Central memory CD8-positive, alpha-beta T cell (primary cell): ENCODE measurements around the gene BACE2.
"Not testable (repeated sequence)": the region's sequence is repeated elsewhere in the genome, so short reads cannot be mapped to it uniquely, and the experiment has no call there.

Source experiments
- ATAC-seq: fragments of 150-1000 bp; cut with Tn5 transposase; replicated peaks from 2 replicates; pipeline ENCODE4 v1.10.0; 2022; ENCODE audit warnings: mild to moderate bottlenecking, moderate FRiP score, moderate number of reproducible peaks; ENCODE audit not compliant: poor library complexity, severe bottlenecking; ENCODE audit errors: extremely low read depth
- DNase-seq, 2 donors: peaks; one replicate each; pipeline ENCODE4 v3.0.0; 2021; ENCODE audit warnings: low spot score in 2 of 2
- H3K27ac Mint-ChIP-seq: one replicate; pipeline ENCODE4 v1.8.0; 2022; ENCODE audit warnings: low read depth, mild to moderate bottlenecking, moderate library complexity, mixed read lengths
- H3K27me3 Mint-ChIP-seq: one replicate; pipeline ENCODE4 v1.8.0; 2022; ENCODE audit warnings: mixed read lengths
- H3K36me3 Mint-ChIP-seq: one replicate; pipeline ENCODE4 v1.8.0; 2022; ENCODE audit warnings: mild to moderate bottlenecking, moderate library complexity, mixed read lengths; ENCODE audit not compliant: insufficient read depth
- H3K4me1 Mint-ChIP-seq: one replicate; pipeline ENCODE4 v1.8.0; 2022; ENCODE audit warnings: mixed read lengths
- H3K4me3 Mint-ChIP-seq: one replicate; pipeline ENCODE4 v1.8.0; 2022; ENCODE audit warnings: mild to moderate bottlenecking, moderate library complexity, mixed read lengths
- H3K9me3 Mint-ChIP-seq: one replicate; pipeline ENCODE4 v1.8.0; 2022; ENCODE audit warnings: mixed read lengths

Gene BACE2

GRCh38 chr21:41170859-41171609 is 3.1 kb downstream of the BACE2 start:
- no peaks in the 10 kb centered on the region for H3K9me3 Mint-ChIP-seq
- peaks cover 56% of the 10 kb centered on the region for H3K27me3 Mint-ChIP-seq
- no peak for ATAC-seq
- no peak overlapping the region for H3K4me3 Mint-ChIP-seq
- no peak overlapping the region for H3K27ac Mint-ChIP-seq
- H3K36me3 Mint-ChIP-seq: no peaks in the 10 kb centered on the region
- H3K4me1 Mint-ChIP-seq: peaks cover 9% of the 10 kb centered on the region
- no peak for DNase-seq

DNA sequence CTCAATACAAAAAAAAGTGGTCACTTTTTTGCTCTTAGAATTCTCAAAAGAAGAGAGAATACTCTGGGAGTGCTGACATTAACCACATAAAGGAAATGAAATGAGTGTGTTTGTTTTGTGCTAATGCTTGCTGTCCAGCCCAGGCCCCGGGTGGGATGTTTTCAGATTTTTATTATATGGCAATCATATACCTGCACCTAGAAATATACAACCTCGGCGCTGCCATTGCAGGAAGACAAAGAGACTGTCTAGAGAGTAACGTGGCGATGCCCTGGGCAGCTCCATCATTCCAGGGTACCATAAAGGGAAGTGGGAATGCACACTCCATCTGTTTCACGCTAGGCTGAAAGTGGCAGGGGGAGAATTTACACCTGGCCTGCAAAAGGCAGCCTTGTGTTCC is 7.1 kb downstream of the BACE2 start:
- Mint-ChIP-seq H3K4me1 (no peaks in the 10 kb centered on the region), H3K4me3 (no peak overlapping the region), H3K27me3 (peaks cover 53% of the 10 kb centered on the region), H3K27ac (no peak overlapping the region), H3K36me3 (no peaks in the 10 kb centered on the region), H3K9me3 (no peaks in the 10 kb centered on the region)
- no peak for DNase-seq
- ATAC-seq: no peak

DNA sequence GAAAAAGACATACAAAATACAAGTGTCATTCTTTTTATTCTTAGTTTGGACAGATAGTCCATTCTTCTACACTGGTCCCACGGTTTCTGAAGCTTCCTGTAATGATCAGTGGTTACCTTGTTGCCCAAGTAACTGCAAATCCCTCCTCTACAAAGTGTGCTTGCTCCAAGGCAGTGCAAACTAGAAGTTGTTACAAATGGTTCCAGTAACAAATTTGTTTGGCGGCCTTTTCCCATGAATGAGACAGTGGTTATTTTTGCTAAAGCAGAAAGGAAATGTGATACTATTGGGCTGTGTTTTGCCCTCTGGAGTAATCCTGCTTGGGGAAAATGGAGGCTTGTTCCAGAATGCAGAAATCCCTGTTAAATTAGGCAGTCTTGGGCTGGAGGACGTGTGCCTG is 8.9 kb downstream of the BACE2 start:
- ATAC-seq: no peak
- H3K27me3 Mint-ChIP-seq: peaks cover 64% of the 10 kb centered on the region

GRCh38 chr21:41180752-41181151 is 12.8 kb downstream of the BACE2 start:
- Mint-ChIP-seq H3K27ac (no peak overlapping the region), H3K27me3 (peaks cover 63% of the 10 kb centered on the region), H3K9me3 (no peaks in the 10 kb centered on the region), H3K4me1 (no peaks in the 10 kb centered on the region), H3K4me3 (no peak overlapping the region), H3K36me3 (no peaks in the 10 kb centered on the region)
- no peak for ATAC-seq
- DNase-seq: no peak

More for the DNA sequence above, 8.9 kb downstream of the BACE2 start:
- Mint-ChIP-seq H3K9me3 (no peaks in the 10 kb centered on the region), H3K27ac (no peak overlapping the region), H3K36me3 (no peaks in the 10 kb centered on the region), H3K4me1 (no peaks in the 10 kb centered on the region), H3K4me3 (no peak overlapping the region)
- no peak for DNase-seq

- Mint-ChIP-seq H3K4me1 (no peaks in the 10 kb centered on the region), H3K27me3 (peaks cover 52% of the 10 kb centered on the region), H3K27ac (no peak overlapping the region), H3K36me3 (no peaks in the 10 kb centered on the region), H3K9me3 (no peaks in the 10 kb centered on the region), H3K4me3 (no peak overlapping the region)
- DNase-seq (no peak), ATAC-seq (no peak)
Observed at GRCh38 chr21:41182547-41182946, 14.6 kb downstream of the BACE2 start.

DNA sequence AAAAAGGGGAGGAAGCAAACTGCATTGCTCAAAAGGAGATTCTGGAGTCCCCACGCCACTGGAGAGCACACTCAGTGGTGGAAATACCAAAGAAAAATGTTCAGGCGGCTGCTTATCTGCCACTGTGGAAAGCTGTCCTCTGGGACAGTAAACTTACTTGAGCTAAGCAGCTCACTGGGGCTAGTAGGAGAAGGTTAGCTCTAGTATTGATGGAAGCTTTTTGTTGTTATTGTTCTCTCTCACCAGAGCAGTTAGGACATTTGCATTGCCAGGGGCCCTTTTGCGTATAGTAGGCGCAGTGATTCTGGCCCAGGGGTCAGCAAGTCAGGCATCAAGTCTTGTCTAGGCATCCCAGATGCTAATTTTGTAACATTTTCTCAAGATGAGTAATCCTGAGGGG is 15.6 kb downstream of the BACE2 start:
- Mint-ChIP-seq H3K4me3 (no peak overlapping the region), H3K27me3 (peaks cover 49% of the 10 kb centered on the region), H3K27ac (no peak overlapping the region), H3K9me3 (no peaks in the 10 kb centered on the region), H3K36me3 (no peaks in the 10 kb centered on the region), H3K4me1 (no peaks in the 10 kb centered on the region)
- no peak for ATAC-seq
- DNase-seq: no peak

DNA sequence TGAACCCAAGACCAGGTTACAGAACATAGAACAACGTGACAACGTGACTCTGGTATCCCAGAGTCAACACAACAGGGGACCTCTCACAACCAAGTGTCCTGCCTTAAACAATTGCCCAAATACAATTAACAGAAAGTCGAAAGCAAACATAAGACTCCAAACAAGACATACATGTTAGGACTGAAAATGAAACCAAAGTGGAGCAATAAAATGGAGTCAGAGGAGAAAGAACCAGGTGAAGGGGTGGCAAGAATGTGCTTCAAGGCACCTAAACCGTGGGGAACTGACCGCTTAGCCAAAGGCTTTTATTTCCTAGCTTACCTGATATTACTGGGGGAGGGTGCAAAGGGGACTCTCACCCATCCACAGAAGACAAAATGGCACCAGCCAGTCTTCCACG is 17.8 kb downstream of the BACE2 start:
- no peak for DNase-seq
- no peak for ATAC-seq

GRCh38 chr21:41186755-41187536 is 19.0 kb downstream of the BACE2 start:
- no peak for DNase-seq
- Mint-ChIP-seq H3K36me3 (no peaks in the 10 kb centered on the region), H3K4me1 (no peaks in the 10 kb centered on the region), H3K9me3 (peaks cover 7% of the 10 kb centered on the region), H3K27ac (no peak overlapping the region), H3K4me3 (no peak overlapping the region), H3K27me3 (peaks cover 28% of the 10 kb centered on the region)
- ATAC-seq: no peak

More for the DNA sequence above, 17.8 kb downstream of the BACE2 start:
- no peak overlapping the region for H3K4me3 Mint-ChIP-seq
- peaks cover 7% of the 10 kb centered on the region for H3K9me3 Mint-ChIP-seq
- no peak overlapping the region for H3K27ac Mint-ChIP-seq
- H3K4me1 Mint-ChIP-seq: no peaks in the 10 kb centered on the region
- H3K27me3 Mint-ChIP-seq: peaks cover 36% of the 10 kb centered on the region
- no peaks in the 10 kb centered on the region for H3K36me3 Mint-ChIP-seq

DNA sequence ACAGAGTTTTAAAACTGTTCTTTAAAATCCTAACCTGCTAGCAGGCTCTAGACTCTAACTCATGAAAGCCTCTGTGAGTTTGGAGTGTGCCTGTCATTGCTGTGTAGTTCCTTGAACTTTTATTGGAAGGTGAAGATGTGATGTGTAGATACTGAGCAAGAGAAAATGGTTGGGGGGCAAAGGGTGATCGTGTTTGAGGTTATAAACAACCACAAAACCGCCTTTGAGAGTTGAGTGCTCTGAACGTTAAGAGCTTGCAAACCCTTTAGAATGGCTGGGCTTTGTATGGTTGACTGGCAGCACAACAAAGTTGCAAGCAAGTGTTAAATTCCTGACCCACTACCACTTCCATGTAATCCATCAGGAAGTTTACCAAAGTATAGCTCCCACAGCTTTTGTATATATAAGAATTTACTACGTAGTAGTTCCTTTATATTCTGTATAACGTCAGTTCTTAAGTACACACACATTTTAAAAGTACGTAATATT is 19.6 kb downstream of the BACE2 start:
- no peak overlapping the region for H3K27ac Mint-ChIP-seq
- peaks cover 29% of the 10 kb centered on the region for H3K27me3 Mint-ChIP-seq
- H3K9me3 Mint-ChIP-seq: peaks cover 7% of the 10 kb centered on the region
- DNase-seq: no peak
- no peak overlapping the region for H3K4me3 Mint-ChIP-seq
- H3K36me3 Mint-ChIP-seq: no peaks in the 10 kb centered on the region
- H3K4me1 Mint-ChIP-seq: no peaks in the 10 kb centered on the region
- no peak for ATAC-seq

DNA sequence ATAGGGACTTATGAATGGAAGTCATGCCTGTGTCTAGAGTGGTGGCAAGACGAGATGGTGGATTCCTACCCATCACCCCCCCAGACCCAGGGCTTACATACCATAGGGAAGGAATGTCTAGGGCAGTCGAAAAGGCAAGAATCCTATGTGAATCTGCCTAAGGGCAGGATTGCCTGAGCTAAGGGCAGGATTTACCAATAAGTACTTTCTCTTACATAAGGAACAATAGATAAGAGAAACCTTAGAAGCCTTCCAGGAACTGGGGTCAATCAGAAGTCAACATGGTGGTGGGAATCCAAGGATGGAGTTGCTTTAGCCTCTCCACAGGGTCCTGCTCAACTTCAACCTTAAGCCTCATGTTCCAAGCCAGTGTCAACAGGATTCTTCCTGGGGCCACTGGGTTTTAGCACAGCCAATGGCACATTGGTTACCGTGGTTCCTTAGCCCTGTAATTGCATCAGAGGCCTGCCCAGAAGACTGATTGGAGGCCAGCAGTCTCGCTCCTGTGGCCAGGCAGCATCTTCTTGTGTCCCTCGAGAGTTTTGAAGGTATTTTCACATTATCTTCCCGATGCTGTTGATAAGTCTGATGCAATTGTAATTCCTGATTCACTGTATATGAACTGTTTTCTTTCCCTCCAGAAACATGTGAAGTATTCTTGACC is 20.7 kb downstream of the BACE2 start:
- Mint-ChIP-seq H3K4me3 (no peak overlapping the region), H3K9me3 (peaks cover 7% of the 10 kb centered on the region), H3K36me3 (no peaks in the 10 kb centered on the region), H3K27ac (no peak overlapping the region), H3K27me3 (peaks cover 26% of the 10 kb centered on the region), H3K4me1 (no peaks in the 10 kb centered on the region)
- DNase-seq: no peak
- no peak for ATAC-seq

DNA sequence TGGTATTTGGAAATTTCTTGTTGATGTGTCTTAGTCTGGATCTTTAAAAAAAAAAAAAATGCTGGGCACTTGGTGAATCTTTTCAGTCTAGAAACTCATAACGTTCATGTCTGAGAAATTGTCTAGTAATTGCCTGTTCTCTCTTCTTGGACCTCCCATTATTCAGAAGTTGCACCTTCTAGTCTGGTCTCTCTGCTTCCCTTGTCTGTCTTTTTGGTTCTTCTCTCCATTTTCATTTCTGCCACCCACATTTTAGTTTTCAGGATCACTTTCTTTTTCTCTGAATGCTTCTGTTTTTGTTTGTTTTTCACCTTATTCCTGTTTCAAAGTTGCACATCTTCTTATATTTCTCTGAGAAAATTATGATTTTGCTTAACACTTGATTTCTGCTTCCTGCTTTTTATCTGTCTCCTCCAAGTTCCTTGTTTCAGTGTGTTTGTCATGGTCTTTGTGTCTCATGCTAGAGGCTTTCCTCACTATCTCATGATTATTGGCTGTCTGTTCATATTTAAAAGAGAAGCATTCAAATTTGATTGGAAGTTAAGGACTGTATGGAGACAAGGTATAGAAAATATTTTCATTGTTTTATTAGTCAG is 21.3 kb downstream of the BACE2 start:
- Mint-ChIP-seq H3K27ac (no peak overlapping the region), H3K9me3 (peaks cover 7% of the 10 kb centered on the region), H3K27me3 (peaks cover 19% of the 10 kb centered on the region), H3K4me1 (no peaks in the 10 kb centered on the region), H3K4me3 (no peak overlapping the region), H3K36me3 (no peaks in the 10 kb centered on the region)
- no peak for ATAC-seq
- no peak for DNase-seq

DNA sequence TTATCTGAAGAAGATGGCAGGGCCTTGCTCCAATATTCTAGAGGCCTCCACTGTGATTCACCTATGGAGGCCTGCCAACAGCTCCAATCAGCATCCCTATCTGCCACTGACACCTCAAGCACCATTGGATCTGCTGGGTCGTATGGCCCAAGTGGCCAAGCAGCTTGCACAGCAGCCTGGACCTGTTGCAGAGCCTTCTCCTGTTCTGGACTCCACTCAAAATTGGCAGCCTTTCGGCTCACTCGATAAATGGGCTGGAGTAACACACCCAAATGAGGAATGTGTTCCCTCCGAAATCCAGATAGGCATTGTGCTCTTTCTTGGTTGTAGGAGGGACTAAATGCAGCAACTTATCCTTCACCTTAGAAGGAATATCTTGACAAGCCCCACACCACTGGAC is 24.6 kb downstream of the BACE2 start:
- ATAC-seq, DNase-seq, H3K9me3 Mint-ChIP-seq, H3K4me3 Mint-ChIP-seq, H3K27me3 Mint-ChIP-seq, H3K27ac Mint-ChIP-seq, H3K36me3 Mint-ChIP-seq, H3K4me1 Mint-ChIP-seq: not testable (repeated sequence)
